H1 (cell line): ENCODE measurements around the gene SH3GL1. TPM values are rescaled to one million over a fixed set of nuclear protein-coding genes. Genes with fewer than 3 reads are reported as not detected.

Experiments used
- CTCF ChIA-PET: fragments of 300-600 bp; sonication (Branson Sonifier 250); formaldehyde crosslinking; loops from one replicate; lab custom pipeline; 2021; ENCODE audit not compliant: partially characterized antibody; lab: Charles Lee
- POLR2A ChIA-PET: fragments of 300-600 bp; sonication (Branson Sonifier 250); formaldehyde crosslinking; loops from one replicate; lab custom pipeline; 2021; ENCODE audit warnings: inconsistent platforms; ENCODE audit not compliant: partially characterized antibody; lab: Charles Lee
- DNase-seq, 2 experiments: peaks; one replicate each; pipeline versions ENCODE4 v3.0.0 to v3.0.0-alpha.2; 2010 to 2022; ENCODE audit warnings: low spot score in 2 of 2, low read depth in 1 of 2, mixed read lengths in 1 of 2
- FAIRE-seq: peaks from 2 replicates; lab custom pipeline; 2011; peaks lifted over from hg19 to GRCh38; lab: Jason Lieb, UNC
- H2AFZ ChIP-seq: 2 replicates; pipeline ENCODE4 v1.8.1; 2012; ENCODE audit warnings: low read length, inconsistent platforms
- H2AK5ac ChIP-seq: 2 replicates; pipeline ENCODE4 v1.6.1; 2013; ENCODE audit warnings: low read depth, low read length
- H2BK120ac ChIP-seq: replicated peaks from 2 replicates; pipeline ENCODE3; 2013; ENCODE audit warnings: low read depth, low read length, inconsistent platforms
- H2BK12ac ChIP-seq: 2 replicates; pipeline ENCODE4 v1.6.1; 2013; ENCODE audit warnings: low read depth, low read length
- H2BK15ac ChIP-seq: 2 replicates; pipeline ENCODE4 v1.6.1; 2013; ENCODE audit warnings: low read length
- H2BK20ac ChIP-seq: 2 replicates; pipeline ENCODE4 v1.6.1; 2013; ENCODE audit warnings: low read length
- H2BK5ac ChIP-seq: 2 replicates; pipeline ENCODE4 v1.6.1; 2013; ENCODE audit warnings: low read depth, low read length
- H3K14ac ChIP-seq: 2 replicates; pipeline ENCODE4 v1.6.1; 2013; ENCODE audit warnings: inconsistent platforms; ENCODE audit not compliant: insufficient read length
- H3K18ac ChIP-seq: 2 replicates; pipeline ENCODE4 v1.6.1; 2013; ENCODE audit warnings: low read length; ENCODE audit errors: extremely low read depth
- H3K23ac ChIP-seq: 2 replicates; pipeline ENCODE4 v1.6.1; 2013; ENCODE audit warnings: inconsistent platforms; ENCODE audit not compliant: insufficient read length
- H3K23me2 ChIP-seq: 2 replicates; pipeline ENCODE4 v1.6.1; 2013; ENCODE audit warnings: low read depth, low read length
- H3K27ac ChIP-seq: 2 replicates; pipeline ENCODE4 v1.6.1; 2011; ENCODE audit warnings: low read depth, low read length, inconsistent platforms
- H3K27me3 ChIP-seq, 4 experiments: replicated peaks in 1 of 4; 1 replicate in 1 of 4; 2 replicates in 3 of 4; pipeline versions ENCODE4 v1.6.1 to v1.8.1; 2011 to 2013; ENCODE audit warnings: low read length in 3 of 4, mild to moderate bottlenecking in 3 of 4, inconsistent platforms in 2 of 4, mixed read lengths in 2 of 4, moderate library complexity in 1 of 4; ENCODE audit not compliant: control insufficient read depth in 3 of 4, insufficient read depth in 3 of 4; ENCODE audit errors: extremely low read depth in 1 of 4
- H3K36me3 ChIP-seq, 4 experiments: 2 replicates each; pipeline versions ENCODE4 v1.6.1 to v1.8.1; 2011 to 2013; ENCODE audit warnings: mild to moderate bottlenecking in 4 of 4, low read length in 3 of 4, moderate library complexity in 2 of 4, control low read depth in 1 of 4, inconsistent platforms in 1 of 4; ENCODE audit not compliant: insufficient read depth in 4 of 4, control insufficient read depth in 2 of 4
- H3K4ac ChIP-seq: replicated peaks from 2 replicates; pipeline ENCODE3; 2013; ENCODE audit warnings: low read length, low read depth, mixed read lengths, inconsistent platforms; ENCODE audit not compliant: insufficient read length
- H3K4me1 ChIP-seq, 4 experiments: replicated peaks in 1 of 4; 1 replicate in 1 of 4; 2 replicates in 3 of 4; pipeline versions ENCODE4 v1.6.1 to v1.8.1; 2011 to 2013; ENCODE audit warnings: low read length in 3 of 4, inconsistent platforms in 2 of 4, mixed read lengths in 1 of 4; ENCODE audit not compliant: insufficient read depth in 4 of 4, control insufficient read depth in 3 of 4
- H3K4me2 ChIP-seq, 2 experiments: 2 replicates each; pipeline versions ENCODE4 v1.6.1 to v1.8.1; 2011 to 2013; ENCODE audit warnings: low read depth in 2 of 2, low read length in 2 of 2, control low read depth in 1 of 2, inconsistent platforms in 1 of 2, mild to moderate bottlenecking in 1 of 2; ENCODE audit not compliant: insufficient read depth in 1 of 2
- H3K4me3 ChIP-seq, 4 experiments: fragments of 200-600, 300-600 bp in 1 of 4; sonication (generic), shearing (Covaris generic), sonication (Bioruptor Twin) in 1 of 4; 2 replicates each; pipeline versions ENCODE4 v1.5.1 to v1.8.1; 2011 to 2016; ENCODE audit warnings: low read length in 4 of 4, low read depth in 3 of 4, control low read depth in 2 of 4, inconsistent platforms in 2 of 4, mild to moderate bottlenecking in 2 of 4, mixed read lengths in 1 of 4, moderate library complexity in 1 of 4; ENCODE audit not compliant: insufficient read depth in 2 of 4; ENCODE audit errors: extremely low read depth in 1 of 4
- H3K56ac ChIP-seq: replicated peaks from 2 replicates; pipeline ENCODE3; 2013; ENCODE audit warnings: low read depth, mild to moderate bottlenecking, mixed read lengths, low read length, inconsistent platforms; ENCODE audit not compliant: insufficient read length
- H3K79me1 ChIP-seq: 2 replicates; pipeline ENCODE4 v1.6.1; 2013; ENCODE audit warnings: low read depth, low read length, control low read depth
- H3K79me2 ChIP-seq, 2 experiments: 2 replicates each; pipeline versions ENCODE4 v1.6.1 to v1.8.1; 2012 to 2013; ENCODE audit warnings: low read length in 2 of 2, mild to moderate bottlenecking in 2 of 2, inconsistent platforms in 1 of 2; ENCODE audit not compliant: insufficient read depth in 2 of 2, control insufficient read depth in 1 of 2
- H3K9ac ChIP-seq, 4 experiments: replicated peaks in 1 of 4; 1 replicate in 1 of 4; 2 replicates in 3 of 4; pipeline versions ENCODE4 v1.6.1 to v1.8.1; 2011 to 2013; ENCODE audit warnings: low read depth in 3 of 4, low read length in 3 of 4, control low read depth in 2 of 4, mild to moderate bottlenecking in 2 of 4, moderate library complexity in 2 of 4, inconsistent platforms in 1 of 4; ENCODE audit errors: extremely low read depth in 1 of 4
- H3K9me3 ChIP-seq, 2 experiments: 2 replicates each; pipeline versions ENCODE4 v1.6.1 to v1.8.1; 2012 to 2013; ENCODE audit warnings: mild to moderate bottlenecking in 2 of 2, moderate library complexity in 2 of 2, control low read depth in 1 of 2, inconsistent platforms in 1 of 2, low read depth in 1 of 2, low read length in 1 of 2, mixed read lengths in 1 of 2; ENCODE audit not compliant: insufficient read depth in 2 of 2
- H4K20me1 ChIP-seq, 2 experiments: replicated peaks in 1 of 2; 2 replicates each; pipeline versions ENCODE3 to v1.8.1; 2011 to 2013; ENCODE audit warnings: inconsistent platforms in 2 of 2, low read length in 2 of 2, mild to moderate bottlenecking in 1 of 2; ENCODE audit not compliant: insufficient read depth in 2 of 2, control insufficient read depth in 1 of 2
- H4K5ac ChIP-seq: 2 replicates; pipeline ENCODE4 v1.6.1; 2013; ENCODE audit warnings: low read length, low read depth, mixed read lengths, inconsistent platforms; ENCODE audit not compliant: insufficient read length
- H4K8ac ChIP-seq: 2 replicates; pipeline ENCODE4 v1.8.0; 2013; ENCODE audit warnings: mild to moderate bottlenecking, moderate library complexity, low read length, inconsistent platforms; ENCODE audit not compliant: insufficient read depth; ENCODE audit errors: extremely low read depth
- H4K91ac ChIP-seq: replicated peaks from 2 replicates; pipeline ENCODE3; 2013; ENCODE audit warnings: low read length, mixed read lengths, inconsistent platforms; ENCODE audit not compliant: insufficient read length
- WGBS, 2 experiments: shearing (Covaris generic) in 1 of 2; methylation state at CpG; one replicate each; pipeline versions ENCODE4 v1.1.6 to v1.1.7; 2013 to 2015; ENCODE audit warnings: low lambda C conversion rate in 2 of 2, mixed read lengths in 2 of 2, inconsistent platforms in 1 of 2, low coverage in 1 of 2, missing lambda C conversion rate in 1 of 2; ENCODE audit not compliant: insufficient replicate concordance in 2 of 2, insufficient coverage in 1 of 2, insufficient read length in 1 of 2; ENCODE audit errors: extremely low coverage in 1 of 2, missing lambda C conversion rate in 1 of 2; 5-methylcytosine and 5-hydroxymethylcytosine counted together
- polyA plus RNA-seq, 7 experiments: library from polyadenylated mRNA; depleted of rRNA in 3 of 7; stranded (reverse) in 5 of 7; unstranded in 2 of 7; fragments of >200 nt in 5 of 7; fragments of 200-250 nt in 2 of 7; gene quantifications; 1 replicate in 5 of 7; 2 replicates in 1 of 7; 4 replicates in 1 of 7; pipeline versions ENCODE4 v1.2.1 to v1.2.3, GENCODE V29; 2011 to 2013; ENCODE audit warnings: missing spikeins in 2 of 7, mixed read lengths in 2 of 7
- total RNA-seq: library from RNA; stranded (reverse); fragmentation: NEBNext Ultra II Directional; extraction: Animal tissue kit (Norgen Biotek cat#: 25700); gene quantifications from 2 replicates; pipeline ENCODE4 v1.2.1, GENCODE V29; 2021

SH3GL1 gene
- total and polyA plus RNA-seq, 2 of the 8 experiments (the other 6 are each of a cell fraction or from before 2014, with no cell fraction given) = 81.5 to 102 TPM

- Histone ChIP-seq H3K23me2 (no peaks in the 10 kb centered on the region), H3K18ac (no peak overlapping the region), H4K91ac (no peak overlapping the region), H2BK15ac (no peak overlapping the region), H3K9me3 (no peaks in the 10 kb centered on the region), H2BK20ac (no peak overlapping the region), H3K27ac (no peak overlapping the region), H3K9ac (no peak overlapping the region), H4K20me1 (peaks cover 0 to 12% of the 10 kb centered on the region in 2 experiments), H3K27me3 (no peaks in the 10 kb centered on the region), H3K4me2 (no peak overlapping the region), H3K79me2 (no peaks in the 10 kb centered on the region), H2BK5ac (no peak overlapping the region), H2BK120ac (no peak overlapping the region), H2BK12ac (no peak overlapping the region), H3K56ac (no peak overlapping the region), H3K23ac (no peak overlapping the region), H3K36me3 (peaks cover 0 to 18% (median 8%) of the 10 kb centered on the region in 4 experiments; a peak in 5 of 8 replicates), H3K4me1 (peaks cover 0 to 2% (median 0%) of the 10 kb centered on the region in 4 experiments; a peak in 1 of 7 replicates), H3K4ac (no peak overlapping the region), H3K14ac (no peak overlapping the region), H2AK5ac (no peak overlapping the region), H2AFZ (no peak overlapping the region), H4K5ac (no peak overlapping the region), H4K8ac (no peak overlapping the region), H3K79me1 (no peaks in the 10 kb centered on the region), H3K4me3 (no peak overlapping the region)
- DNase-seq (no peak), FAIRE-seq (no peak)
- 94% methylated on average over 15 of the region's 17 CpGs; no CpG with 5 or more reads in 1 of the 2 experiments for WGBS, 2 experiments
- ChIA-PET POLR2A (interaction anchor here (1.0 to 4.5 kb wide), 3 partner anchors 11 to 15 kb away, joined by 3 to 27 read pairs (median 12); partner anchors contain the start of gene MPND), CTCF (interaction anchor here (0.6 to 20.4 kb wide), 5 partner anchors 8 to 123 kb away, joined by 3 to 311 read pairs (median 4); partner anchors contain the start of gene SHD)
Observed at GRCh38 chr19:4354897-4355296, 45.5 kb downstream of the SH3GL1 start.
